ENCODE data around the gene VSTM2L. TPM values are rescaled to one million over a fixed set of nuclear protein-coding genes. Genes with fewer than 3 reads are reported as not detected.
A peak's percentile ranks its signal among the peaks of the same experiment; 100 is the strongest.

Gene VSTM2L
- total and polyA plus RNA-seq, 9 of the 15 experiments (the other 6 are each of a cell fraction or from before 2014, with no cell fraction given) = not detected

DNA sequence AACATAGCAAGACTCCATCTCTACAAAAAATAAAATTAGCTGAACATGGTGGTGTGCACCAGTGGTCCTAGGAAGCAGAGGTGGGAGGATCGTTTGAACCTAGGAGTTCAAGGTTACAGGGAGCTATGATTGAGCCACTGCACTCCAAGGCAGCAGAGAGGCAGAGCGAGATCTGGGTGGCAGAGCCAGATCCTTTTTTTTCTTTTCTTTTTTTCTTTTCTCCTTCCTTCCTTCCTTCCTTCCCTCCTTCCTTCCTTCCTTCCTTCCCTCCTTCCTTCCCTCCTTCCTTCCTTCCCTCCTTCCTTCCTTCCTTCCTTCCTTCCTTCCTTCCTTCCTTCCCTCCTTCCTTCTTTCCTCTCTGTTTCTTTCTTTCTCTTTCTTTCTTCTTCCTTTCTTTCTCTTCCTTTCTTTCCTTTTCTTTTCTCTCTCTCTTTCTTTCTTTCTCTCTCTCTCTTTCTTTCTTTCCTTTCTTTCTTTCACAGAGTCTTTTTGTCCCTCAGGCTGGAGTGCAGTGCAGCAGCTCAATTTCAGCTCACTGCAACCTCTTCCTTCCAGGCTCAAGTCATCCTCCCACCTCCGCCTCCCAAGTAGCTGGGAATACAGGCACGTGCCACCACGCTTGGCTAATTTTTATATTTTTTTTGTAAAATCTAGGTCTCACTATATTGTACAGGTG, 9.2 kb upstream of the VSTM2L start:
- H2AFZ ChIP-seq (ENCODE audit: low read depth, low read length) = no peak overlapping the region
- in situ Hi-C loops (cut with MboI) = loop anchor here (10.0 kb wide), 2 partner anchors 321 to 329 kb away; no protein-coding TSS in a partner anchor
- peaks cover 10 to 48% of the 10 kb centered on the region in 2 experiments; a peak in 4 of 5 replicates for H3K27me3 ChIP-seq (ENCODE audit: control insufficient read depth in 2 of 2, insufficient read depth in 2 of 2, low read length in 2 of 2)
- H3K4me1 ChIP-seq (replicated peaks in 1 of 2; ENCODE audit: control insufficient read depth in 2 of 2, insufficient read depth in 2 of 2, low read length in 2 of 2) = peaks cover 0 to 4% of the 10 kb centered on the region in 2 experiments; a peak in 1 of 5 replicates
- WGBS (ENCODE audit: insufficient coverage, low coverage, missing lambda C conversion rate) = 2% methylated on average over 5 of the region's 5 CpGs
- no peak overlapping the region for H3K9ac ChIP-seq (ENCODE audit: insufficient read depth in 1 of 2, low read depth in 2 of 2, low read length in 2 of 2)
- no TSS peak for BruUV-seq (replicated peaks)
- CTCF ChIA-PET (ENCODE audit: low intra/inter-chr PET ratio) = no interaction called here
- DNase-seq (ENCODE audit: extremely low read depth in 1 of 4, low spot score in 3 of 4) = no peak
- H3K4me3 ChIP-seq = no peak overlapping the region
- H3K36me3 ChIP-seq (ENCODE audit: control insufficient read depth, insufficient read depth, low read length) = no peaks in the 10 kb centered on the region
- H3K27ac ChIP-seq (ENCODE audit: extremely low read depth, low read depth, low read length) = no peak overlapping the region
- no peaks in the 10 kb centered on the region for H3K9me1 ChIP-seq (ENCODE audit: control insufficient read depth, insufficient read depth, low read length)
- intact Hi-C loops (cut with micrococcal nuclease) = loop anchor here (10.0 kb wide), 1 partner anchor 239 kb away; no protein-coding TSS in a partner anchor
- TF ChIP-seq, protein P1, sequence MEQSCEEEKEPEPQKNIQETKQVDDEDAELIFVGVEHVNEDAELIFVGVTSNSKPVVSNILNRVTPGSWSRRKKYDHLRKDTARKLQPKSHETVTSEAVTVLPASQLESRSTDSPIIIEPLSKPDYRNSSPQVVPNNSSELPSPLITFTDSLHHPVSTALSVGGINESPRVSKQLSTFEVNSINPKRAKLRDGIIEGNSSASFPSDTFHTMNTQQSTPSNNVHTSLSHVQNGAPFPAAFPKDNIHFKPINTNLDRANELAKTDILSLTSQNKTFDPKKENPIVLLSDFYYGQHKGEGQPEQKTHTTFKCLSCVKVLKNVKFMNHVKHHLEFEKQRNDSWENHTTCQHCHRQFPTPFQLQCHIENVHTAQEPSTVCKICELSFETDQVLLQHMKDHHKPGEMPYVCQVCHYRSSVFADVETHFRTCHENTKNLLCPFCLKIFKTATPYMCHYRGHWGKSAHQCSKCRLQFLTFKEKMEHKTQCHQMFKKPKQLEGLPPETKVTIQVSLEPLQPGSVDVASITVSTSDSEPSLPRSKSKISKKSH (CRISPR knock-in tag; IDR thresholded peaks at IDR 0.05) = no peak
- TF ChIP-seq ZNF512 (tag; IDR thresholded peaks at IDR 0.05) = peak; percentile 54; the same call in 1 of the 2 replicates
- no peak for ATAC-seq
- POLR2A ChIA-PET = interaction anchor here (0.6 kb wide), 1 partner anchor 159 kb away, joined by 4 read pairs; no protein-coding TSS in a partner anchor
- H3K79me2 ChIP-seq (ENCODE audit: control insufficient read depth, insufficient read depth, low read length) = no peaks in the 10 kb centered on the region
- H4K20me1 ChIP-seq (replicated peaks; ENCODE audit: control insufficient read depth, insufficient read depth, low read length) = 0 out of 2 replicates have a peak, but pooled peaks cover 7% of the 10 kb centered on the region
- no peak for FAIRE-seq
- no peaks in the 10 kb centered on the region for H3K9me3 ChIP-seq (replicated peaks; ENCODE audit: control insufficient read depth, insufficient read depth, low read depth, low read length)
- no peak overlapping the region for H3K4me2 ChIP-seq (ENCODE audit: insufficient read depth, low read length)

Measured in K562 (cell line).